Neuronal stem cell (in vitro differentiated cells): ENCODE results near the gene JMJD4.

Experiments used
- DNase-seq: peaks from one replicate; pipeline ENCODE4 v3.0.0-alpha.2; 2013; ENCODE audit warnings: low spot score
- H2AFZ ChIP-seq: one replicate; pipeline ENCODE4 v1.6.1; 2013; ENCODE audit warnings: mild to moderate bottlenecking, low read length, inconsistent platforms
- H2AK5ac ChIP-seq: 2 replicates; pipeline ENCODE4 v1.6.1; 2013; ENCODE audit warnings: low read depth, mild to moderate bottlenecking, inconsistent platforms, low read length, moderate library complexity, mixed read lengths
- H2BK120ac ChIP-seq: 2 replicates; pipeline ENCODE4 v1.6.1; 2013; ENCODE audit warnings: low read depth, mild to moderate bottlenecking, inconsistent platforms, low read length, moderate library complexity, mixed read lengths
- H2BK12ac ChIP-seq: one replicate; pipeline ENCODE4 v1.6.1; 2013; ENCODE audit warnings: low read length, inconsistent platforms
- H2BK15ac ChIP-seq: 2 replicates; pipeline ENCODE4 v1.6.1; 2013; ENCODE audit warnings: mild to moderate bottlenecking, low read length, inconsistent platforms, mixed read lengths
- H2BK5ac ChIP-seq: one replicate; pipeline ENCODE4 v1.6.1; 2013; ENCODE audit warnings: inconsistent platforms, mild to moderate bottlenecking, low read length, moderate library complexity
- H3K14ac ChIP-seq: one replicate; pipeline ENCODE4 v1.6.1; 2013; ENCODE audit warnings: low read length, inconsistent platforms
- H3K18ac ChIP-seq: 2 replicates; pipeline ENCODE4 v1.6.1; 2013; ENCODE audit warnings: low read length, inconsistent platforms
- H3K23ac ChIP-seq: 2 replicates; pipeline ENCODE4 v1.6.1; 2013; ENCODE audit warnings: low read depth, mild to moderate bottlenecking, mixed read lengths, low read length, inconsistent platforms; ENCODE audit not compliant: poor library complexity
- H3K27ac ChIP-seq: replicated peaks from 3 replicates; pipeline ENCODE4 v1.5.1; 2013; ENCODE audit warnings: low read length, inconsistent platforms
- H3K27me3 ChIP-seq, 3 experiments: 2 replicates each; pipeline ENCODE4 v1.6.1; 2013; ENCODE audit warnings: low read length in 3 of 3, mild to moderate bottlenecking in 2 of 3, inconsistent platforms in 1 of 3, low read depth in 1 of 3, mixed read lengths in 1 of 3, moderate library complexity in 1 of 3; ENCODE audit not compliant: control insufficient read depth in 3 of 3, insufficient read depth in 3 of 3
- H3K36me3 ChIP-seq, 2 donors: replicated peaks in 1 of 2; 2 replicates each; pipeline ENCODE4 v1.6.1; 2013; ENCODE audit warnings: low read length in 2 of 2; ENCODE audit not compliant: control insufficient read depth in 2 of 2, insufficient read depth in 2 of 2
- H3K4ac ChIP-seq: 2 replicates; pipeline ENCODE4 v1.6.1; 2013; ENCODE audit warnings: inconsistent platforms, mild to moderate bottlenecking, low read length, moderate library complexity
- H3K4me1 ChIP-seq, 2 donors: 1 replicate in 1 of 2; 2 replicates in 1 of 2; pipeline ENCODE4 v1.6.1; 2013; ENCODE audit warnings: low read length in 2 of 2, low read depth in 1 of 2; ENCODE audit not compliant: control insufficient read depth in 2 of 2, insufficient read depth in 1 of 2
- H3K4me2 ChIP-seq: one replicate; pipeline ENCODE4 v1.6.1; 2013; ENCODE audit warnings: mild to moderate bottlenecking, low read length, inconsistent platforms; ENCODE audit not compliant: insufficient read depth, poor library complexity, severe bottlenecking
- H3K4me3 ChIP-seq, 2 donors: 2 replicates each; pipeline ENCODE4 v1.5.1; 2013; ENCODE audit warnings: low read length in 2 of 2, mild to moderate bottlenecking in 2 of 2, inconsistent platforms in 1 of 2, moderate library complexity in 1 of 2
- H3K79me1 ChIP-seq: one replicate; pipeline ENCODE4 v1.6.1; 2013; ENCODE audit warnings: low read depth, mild to moderate bottlenecking, inconsistent platforms, low read length, moderate library complexity
- H3K9ac ChIP-seq: one replicate; pipeline ENCODE4 v1.6.1; 2013; ENCODE audit warnings: mild to moderate bottlenecking, low read depth, low read length, inconsistent platforms; ENCODE audit not compliant: poor library complexity
- H3K9me3 ChIP-seq, 2 donors: replicated peaks in 1 of 2; 2 replicates each; pipeline versions ENCODE3 to v1.6.1; 2013; ENCODE audit warnings: low read length in 2 of 2, mild to moderate bottlenecking in 2 of 2, inconsistent platforms in 1 of 2, low read depth in 1 of 2, mixed read lengths in 1 of 2, moderate library complexity in 1 of 2; ENCODE audit not compliant: control insufficient read depth in 2 of 2, insufficient read depth in 1 of 2
- H4K8ac ChIP-seq: one replicate; pipeline ENCODE4 v1.6.1; 2013; ENCODE audit warnings: low read depth, mild to moderate bottlenecking, inconsistent platforms, low read length, moderate library complexity
- H4K91ac ChIP-seq: one replicate; pipeline ENCODE4 v1.6.1; 2013; ENCODE audit warnings: low read length, low read depth, mild to moderate bottlenecking, inconsistent platforms; ENCODE audit not compliant: poor library complexity
- WGBS, 2 donors: extraction: QIAGEN DNeasy Blood & Tissue Kit; methylation state at CpG; one replicate each; pipeline ENCODE4 v1.1.7; 2013; ENCODE audit warnings: missing lambda C conversion rate in 2 of 2, mixed read lengths in 1 of 2; ENCODE audit not compliant: insufficient read length in 2 of 2, insufficient replicate concordance in 1 of 2; ENCODE audit errors: extremely low coverage in 2 of 2; 5-methylcytosine and 5-hydroxymethylcytosine counted together

JMJD4 gene

GRCh38 chr1:227728059-227728891 is 6.8 kb downstream of the JMJD4 start:
- Histone ChIP-seq H3K4me2 (peak overlapping the region; percentile 98), H2BK120ac (peak overlapping the region; percentile 72), H3K4ac (peak overlapping the region; percentile 89), H3K18ac (peak overlapping the region; percentile 97), H3K4me1 (peaks cover 11 to 12% of the 10 kb centered on the region in 2 donors), H2BK12ac (peak overlapping the region; percentile 90), H3K27me3 (peaks cover 0 to 1% (median 0%) of the 10 kb centered on the region in 3 experiments), H3K14ac (peak overlapping the region; percentile 89), H3K36me3 (peaks cover 25 to 27% of the 10 kb centered on the region in 2 donors), H2BK15ac (peak overlapping the region; percentile 100), H2BK5ac (peak overlapping the region; percentile 82), H4K8ac (no peak overlapping the region), H3K23ac (peak overlapping the region; percentile 99), H3K27ac (peak overlapping the region; percentile 54), H3K9me3 (peaks cover 2 to 9% of the 10 kb centered on the region in 2 donors), H2AK5ac (peak overlapping the region; percentile 97), H3K9ac (peak overlapping the region; percentile 96), H4K91ac (no peak overlapping the region), H2AFZ (peak overlapping the region; percentile 93), H3K4me3 (peak overlapping the region; percentile 58 to 92), H3K79me1 (peaks cover 11% of the 10 kb centered on the region)
- WGBS, 2 donors: no CpG with 5 or more reads among the region's 51 CpGs
- peak; percentile 62 for DNase-seq

GRCh38 chr1:227726924-227727599 is 8.0 kb downstream of the JMJD4 start:
- Histone ChIP-seq H4K91ac (no peak overlapping the region), H3K4me2 (no peak overlapping the region), H3K9ac (no peak overlapping the region), H2BK12ac (no peak overlapping the region), H2AFZ (no peak overlapping the region), H2BK120ac (no peak overlapping the region), H3K14ac (no peak overlapping the region), H3K4ac (no peak overlapping the region), H3K4me1 (peaks cover 11 to 12% of the 10 kb centered on the region in 2 donors), H3K4me3 (no peak overlapping the region), H2BK5ac (no peak overlapping the region), H2BK15ac (no peak overlapping the region), H3K18ac (no peak overlapping the region), H3K23ac (no peak overlapping the region), H3K9me3 (peaks cover 2 to 12% of the 10 kb centered on the region in 2 donors), H2AK5ac (no peak overlapping the region), H4K8ac (peak overlapping the region; percentile 19), H3K27me3 (peaks cover 0 to 1% (median 0%) of the 10 kb centered on the region in 3 experiments), H3K27ac (no peak overlapping the region), H3K36me3 (peaks cover 13 to 15% of the 10 kb centered on the region in 2 donors), H3K79me1 (peaks cover 7% of the 10 kb centered on the region)
- no peak for DNase-seq
- whole genome bisulfite sequencing, 2 donors: no CpG with 5 or more reads among the region's 6 CpGs

DNA sequence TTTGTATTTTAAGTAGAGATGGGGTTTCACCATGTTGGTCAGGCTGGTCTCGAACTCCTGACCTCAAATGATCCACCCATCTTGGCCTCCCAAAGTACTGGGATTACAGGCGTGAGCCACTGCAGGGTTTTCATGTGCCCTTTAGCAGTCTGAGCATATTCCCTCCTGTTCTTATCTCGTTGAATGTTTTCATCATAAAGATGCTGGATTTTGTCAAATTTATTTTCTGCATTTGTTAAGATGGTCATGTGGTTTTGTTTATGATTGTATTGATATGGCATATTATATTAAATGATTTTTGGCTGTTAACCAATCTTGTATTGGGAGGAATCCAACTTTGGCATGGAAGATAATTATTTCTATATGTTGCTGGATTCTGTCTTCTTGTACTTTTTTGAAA is 8.8 kb downstream of the JMJD4 start:
- H2BK5ac ChIP-seq: no peak overlapping the region
- no peak overlapping the region for H2BK120ac ChIP-seq
- no peak overlapping the region for H3K4me2 ChIP-seq
- no peak overlapping the region for H3K18ac ChIP-seq
- H3K9me3 ChIP-seq: peaks cover 2 to 17% of the 10 kb centered on the region in 2 donors
- H3K4ac ChIP-seq: no peak overlapping the region
- no CpG with 5 or more reads among the region's 3 CpGs for WGBS, 2 donors
- H3K27me3 ChIP-seq: peaks cover 0 to 1% (median 0%) of the 10 kb centered on the region in 3 experiments
- no peak for DNase-seq
- H2AFZ ChIP-seq: no peak overlapping the region
- no peak overlapping the region for H3K9ac ChIP-seq
- no peak overlapping the region for H3K4me3 ChIP-seq
- no peak overlapping the region for H2BK12ac ChIP-seq
- H2AK5ac ChIP-seq: no peak overlapping the region
- H2BK15ac ChIP-seq: no peak overlapping the region
- H4K91ac ChIP-seq: no peak overlapping the region
- peaks cover 7 to 8% of the 10 kb centered on the region in 2 donors for H3K36me3 ChIP-seq
- H4K8ac ChIP-seq: no peak overlapping the region
- H3K79me1 ChIP-seq: peaks cover 2% of the 10 kb centered on the region
- H3K27ac ChIP-seq: no peak overlapping the region
- no peak overlapping the region for H3K23ac ChIP-seq
- H3K4me1 ChIP-seq: peaks cover 11 to 12% of the 10 kb centered on the region in 2 donors
- H3K14ac ChIP-seq: no peak overlapping the region

GRCh38 chr1:227725046-227725445 is 10.1 kb downstream of the JMJD4 start:
- H2AFZ ChIP-seq: no peak overlapping the region
- peaks cover 2% of the 10 kb centered on the region for H3K79me1 ChIP-seq
- H3K9me3 ChIP-seq: peaks cover 3 to 22% of the 10 kb centered on the region in 2 donors
- H4K8ac ChIP-seq: no peak overlapping the region
- peaks cover 0 to 1% (median 0%) of the 10 kb centered on the region in 3 experiments for H3K27me3 ChIP-seq
- no peak overlapping the region for H2BK120ac ChIP-seq
- H4K91ac ChIP-seq: no peak overlapping the region
- H2BK12ac ChIP-seq: no peak overlapping the region
- no CpG with 5 or more reads among the region's 2 CpGs for WGBS, 2 donors
- H3K4me1 ChIP-seq: peaks cover 11 to 12% of the 10 kb centered on the region in 2 donors
- no peak overlapping the region for H2BK5ac ChIP-seq
- no peak overlapping the region for H3K9ac ChIP-seq
- no peak overlapping the region for H2BK15ac ChIP-seq
- no peak overlapping the region for H3K4me3 ChIP-seq
- H3K23ac ChIP-seq: no peak overlapping the region
- no peaks in the 10 kb centered on the region for H3K36me3 ChIP-seq
- H3K4me2 ChIP-seq: no peak overlapping the region
- no peak overlapping the region for H3K18ac ChIP-seq
- no peak overlapping the region for H3K4ac ChIP-seq
- no peak overlapping the region for H3K14ac ChIP-seq
- H3K27ac ChIP-seq: no peak overlapping the region
- H2AK5ac ChIP-seq: no peak overlapping the region
- no peak for DNase-seq
